Measurements from ENCODE around the gene KCTD1.

Gene KCTD1

GRCh38 chr18:26456070-26456491, 92.3 kb downstream of the KCTD1 start:
- H4K91ac ChIP-seq (ENCODE audit: low read depth, low read length) = no peak overlapping the region
- no peak overlapping the region for H3K4ac ChIP-seq (ENCODE audit: low read depth, low read length)
- H3K36me3 ChIP-seq (ENCODE audit: control insufficient read depth in 1 of 2, insufficient read depth in 2 of 2, low read length in 2 of 2) = peaks cover 4 to 6% of the 10 kb centered on the region in 2 experiments
- H3K79me1 ChIP-seq (ENCODE audit: low read length) = no peaks in the 10 kb centered on the region
- no peaks in the 10 kb centered on the region for H3K79me2 ChIP-seq (ENCODE audit: control insufficient read depth, insufficient read depth, low read length, poor library complexity)
- H3K27me3 ChIP-seq (ENCODE audit: insufficient read depth, low read length) = no peaks in the 10 kb centered on the region
- peaks cover 0 to 3% of the 10 kb centered on the region in 2 experiments for H3K4me1 ChIP-seq (ENCODE audit: control insufficient read depth in 1 of 2, insufficient read depth in 2 of 2, low read length in 2 of 2)
- no peak for DNase-seq
- no peak overlapping the region for H3K14ac ChIP-seq (ENCODE audit: low read length)
- no peak overlapping the region for H2BK12ac ChIP-seq (ENCODE audit: low read length)
- H3K23ac ChIP-seq (ENCODE audit: low read length) = no peak overlapping the region
- H4K12ac ChIP-seq (ENCODE audit: low read depth, low read length) = no peak overlapping the region
- H2AK5ac ChIP-seq (ENCODE audit: low read length) = no peak overlapping the region
- H2BK120ac ChIP-seq (ENCODE audit: insufficient read depth, low read length, poor library complexity) = no peak overlapping the region
- H3K4me3 ChIP-seq (ENCODE audit: low read depth, low read length) = no peak overlapping the region
- no peak overlapping the region for H3K9ac ChIP-seq (ENCODE audit: low read length)
- H3K9me3 ChIP-seq (ENCODE audit: insufficient read depth, low read depth, low read length) = peaks cover under 1% of the 10 kb centered on the region
- no peak overlapping the region for H2BK5ac ChIP-seq (ENCODE audit: low read depth, low read length, poor library complexity)
- no peak overlapping the region for H3K4me2 ChIP-seq (ENCODE audit: low read length)
- no peak overlapping the region for H2AFZ ChIP-seq (ENCODE audit: insufficient read depth, low read length, poor library complexity)
- WGBS (ENCODE audit: extremely low coverage, insufficient coverage, insufficient read length) = no CpG with 5 or more reads among the region's 3 CpGs
- H3K27ac ChIP-seq (ENCODE audit: low read depth, low read length) = no peak overlapping the region
- H3K18ac ChIP-seq (ENCODE audit: low read length) = no peak overlapping the region
- no peak overlapping the region for H4K8ac ChIP-seq (ENCODE audit: low read depth, low read length)

DNA sequence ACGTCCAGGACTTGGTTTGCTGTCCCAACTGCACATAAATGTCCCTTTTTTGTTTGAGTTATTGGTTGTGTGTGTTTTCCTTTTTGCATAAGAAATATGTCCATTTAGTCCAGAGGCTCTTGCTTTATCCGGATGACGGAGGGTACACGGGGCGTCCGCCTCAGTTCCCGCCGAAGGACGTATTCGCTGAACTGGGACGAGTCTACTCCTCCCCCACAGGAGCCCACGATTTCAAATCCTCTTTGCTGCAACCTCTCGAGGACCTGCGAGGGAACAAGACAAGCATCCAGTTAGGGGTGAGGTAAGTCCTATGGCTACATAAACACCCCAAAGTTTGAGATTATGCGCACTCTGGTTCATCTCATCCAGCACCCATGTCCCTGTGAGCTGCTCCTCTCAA, 92.7 kb downstream of the KCTD1 start:
- Histone ChIP-seq H3K9me3 (ENCODE audit: insufficient read depth, low read depth, low read length) (peaks cover 2% of the 10 kb centered on the region), H3K4me1 (ENCODE audit: control insufficient read depth in 1 of 2, insufficient read depth in 2 of 2, low read length in 2 of 2) (peaks cover 0 to 3% of the 10 kb centered on the region in 2 experiments), H3K9ac (ENCODE audit: low read length) (no peak overlapping the region), H3K79me1 (ENCODE audit: low read length) (no peaks in the 10 kb centered on the region), H4K12ac (ENCODE audit: low read depth, low read length) (no peak overlapping the region), H2BK12ac (ENCODE audit: low read length) (no peak overlapping the region), H3K14ac (ENCODE audit: low read length) (no peak overlapping the region), H3K18ac (ENCODE audit: low read length) (no peak overlapping the region), H3K79me2 (ENCODE audit: control insufficient read depth, insufficient read depth, low read length, poor library complexity) (no peaks in the 10 kb centered on the region), H3K36me3 (ENCODE audit: control insufficient read depth in 1 of 2, insufficient read depth in 2 of 2, low read length in 2 of 2) (peaks cover 4 to 6% of the 10 kb centered on the region in 2 experiments), H2AK5ac (ENCODE audit: low read length) (no peak overlapping the region), H3K23ac (ENCODE audit: low read length) (no peak overlapping the region), H3K4me2 (ENCODE audit: low read length) (no peak overlapping the region), H3K4ac (ENCODE audit: low read depth, low read length) (no peak overlapping the region), H4K91ac (ENCODE audit: low read depth, low read length) (no peak overlapping the region), H2BK5ac (ENCODE audit: low read depth, low read length, poor library complexity) (no peak overlapping the region), H3K4me3 (ENCODE audit: low read depth, low read length) (no peak overlapping the region), H2BK120ac (ENCODE audit: insufficient read depth, low read length, poor library complexity) (no peak overlapping the region), H2AFZ (ENCODE audit: insufficient read depth, low read length, poor library complexity) (no peak overlapping the region), H3K27ac (ENCODE audit: low read depth, low read length) (no peak overlapping the region), H4K8ac (ENCODE audit: low read depth, low read length) (no peak overlapping the region), H3K27me3 (ENCODE audit: insufficient read depth, low read length) (no peaks in the 10 kb centered on the region)
- no peak for DNase-seq
- WGBS (ENCODE audit: extremely low coverage, insufficient coverage, insufficient read length) = no CpG with 5 or more reads among the region's 15 CpGs

- no peak overlapping the region for H3K4me2 ChIP-seq (ENCODE audit: low read length)
- no peak overlapping the region for H4K8ac ChIP-seq (ENCODE audit: low read depth, low read length)
- H3K4me1 ChIP-seq (ENCODE audit: control insufficient read depth in 1 of 2, insufficient read depth in 2 of 2, low read length in 2 of 2) = peaks cover 0 to 3% of the 10 kb centered on the region in 2 experiments
- H3K4me3 ChIP-seq (ENCODE audit: low read depth, low read length) = no peak overlapping the region
- WGBS (ENCODE audit: extremely low coverage, insufficient coverage, insufficient read length) = no CpG with 5 or more reads among the region's 6 CpGs
- H4K12ac ChIP-seq (ENCODE audit: low read depth, low read length) = no peak overlapping the region
- no peak overlapping the region for H2BK12ac ChIP-seq (ENCODE audit: low read length)
- H2AFZ ChIP-seq (ENCODE audit: insufficient read depth, low read length, poor library complexity) = no peak overlapping the region
- H2BK120ac ChIP-seq (ENCODE audit: insufficient read depth, low read length, poor library complexity) = no peak overlapping the region
- H2BK5ac ChIP-seq (ENCODE audit: low read depth, low read length, poor library complexity) = no peak overlapping the region
- H3K9ac ChIP-seq (ENCODE audit: low read length) = no peak overlapping the region
- H3K23ac ChIP-seq (ENCODE audit: low read length) = no peak overlapping the region
- H3K18ac ChIP-seq (ENCODE audit: low read length) = no peak overlapping the region
- H3K27me3 ChIP-seq (ENCODE audit: insufficient read depth, low read length) = no peaks in the 10 kb centered on the region
- H3K79me1 ChIP-seq (ENCODE audit: low read length) = no peaks in the 10 kb centered on the region
- no peak for DNase-seq
- peaks cover 4 to 6% of the 10 kb centered on the region in 2 experiments for H3K36me3 ChIP-seq (ENCODE audit: control insufficient read depth in 1 of 2, insufficient read depth in 2 of 2, low read length in 2 of 2)
- no peak overlapping the region for H3K14ac ChIP-seq (ENCODE audit: low read length)
- H4K91ac ChIP-seq (ENCODE audit: low read depth, low read length) = no peak overlapping the region
- H3K27ac ChIP-seq (ENCODE audit: low read depth, low read length) = no peak overlapping the region
- H3K79me2 ChIP-seq (ENCODE audit: control insufficient read depth, insufficient read depth, low read length, poor library complexity) = no peaks in the 10 kb centered on the region
- peaks cover 2% of the 10 kb centered on the region for H3K9me3 ChIP-seq (ENCODE audit: insufficient read depth, low read depth, low read length)
- no peak overlapping the region for H2AK5ac ChIP-seq (ENCODE audit: low read length)
- H3K4ac ChIP-seq (ENCODE audit: low read depth, low read length) = no peak overlapping the region
Observed at GRCh38 chr18:26454616-26455015, 93.7 kb downstream of the KCTD1 start.

GRCh38 chr18:26454192-26454591, 94.2 kb downstream of the KCTD1 start:
- Histone ChIP-seq H4K91ac (ENCODE audit: low read depth, low read length) (no peak overlapping the region), H3K79me2 (ENCODE audit: control insufficient read depth, insufficient read depth, low read length, poor library complexity) (no peaks in the 10 kb centered on the region), H2BK12ac (ENCODE audit: low read length) (no peak overlapping the region), H2AFZ (ENCODE audit: insufficient read depth, low read length, poor library complexity) (no peak overlapping the region), H3K18ac (ENCODE audit: low read length) (no peak overlapping the region), H3K23ac (ENCODE audit: low read length) (no peak overlapping the region), H3K14ac (ENCODE audit: low read length) (no peak overlapping the region), H3K4ac (ENCODE audit: low read depth, low read length) (no peak overlapping the region), H3K9me3 (ENCODE audit: insufficient read depth, low read depth, low read length) (peaks cover 2% of the 10 kb centered on the region), H2BK120ac (ENCODE audit: insufficient read depth, low read length, poor library complexity) (no peak overlapping the region), H3K27ac (ENCODE audit: low read depth, low read length) (no peak overlapping the region), H3K79me1 (ENCODE audit: low read length) (no peaks in the 10 kb centered on the region), H3K4me1 (ENCODE audit: control insufficient read depth in 1 of 2, insufficient read depth in 2 of 2, low read length in 2 of 2) (peaks cover 0 to 3% of the 10 kb centered on the region in 2 experiments), H3K4me3 (ENCODE audit: low read depth, low read length) (no peak overlapping the region), H3K36me3 (ENCODE audit: control insufficient read depth in 1 of 2, insufficient read depth in 2 of 2, low read length in 2 of 2) (peaks cover 2 to 4% of the 10 kb centered on the region in 2 experiments), H2BK5ac (ENCODE audit: low read depth, low read length, poor library complexity) (no peak overlapping the region), H2AK5ac (ENCODE audit: low read length) (no peak overlapping the region), H3K4me2 (ENCODE audit: low read length) (no peak overlapping the region), H3K9ac (ENCODE audit: low read length) (no peak overlapping the region), H4K8ac (ENCODE audit: low read depth, low read length) (no peak overlapping the region), H3K27me3 (ENCODE audit: insufficient read depth, low read length) (no peaks in the 10 kb centered on the region), H4K12ac (ENCODE audit: low read depth, low read length) (no peak overlapping the region)
- DNase-seq = no peak
- WGBS (ENCODE audit: extremely low coverage, insufficient coverage, insufficient read length) = no CpG with 5 or more reads among the region's 3 CpGs
